ENCODE data around the gene VPREB1. TPM values are rescaled to one million over a fixed set of nuclear protein-coding genes. Genes with fewer than 3 reads are reported as not detected.

VPREB1 gene
- total RNA-seq, 1 experiment from 2014 or later, result not detected

GRCh38 chr22:22245256-22245909, 797 bp downstream of the VPREB1 start:
- Histone ChIP-seq H3K9me2 (ENCODE audit: insufficient read depth) (no peaks in the 10 kb centered on the region), H3K27me3 (ENCODE audit: insufficient read depth, low read depth) (no peaks in the 10 kb centered on the region), H4K20me1 (ENCODE audit: insufficient read depth) (no peaks in the 10 kb centered on the region), H3K9me3 (ENCODE audit: insufficient read depth, low read depth) (no peaks in the 10 kb centered on the region), H3F3A (ENCODE audit: insufficient read depth, low read depth) (no peaks in the 10 kb centered on the region), H3K27ac (no peak overlapping the region), H2AFZ (no peak overlapping the region), H3K79me2 (ENCODE audit: low read depth) (no peaks in the 10 kb centered on the region), H3K4me1 (replicated peaks; ENCODE audit: insufficient read depth) (no peaks in the 10 kb centered on the region), H3K4me2 (no peak overlapping the region), H3K36me3 (ENCODE audit: low read depth) (no peaks in the 10 kb centered on the region), H3K4me3 (no peak overlapping the region)
- TF ChIP-seq EZH2 (IDR thresholded peaks at IDR 0.05; ENCODE audit: low read depth), result no peak
- TF ChIP-seq CTCF (conservative IDR thresholded peaks at IDR 0.05), result no peak
- DNase-seq, result no peak
- CTCF ChIA-PET, result no interaction called here
- POLR2A ChIA-PET (ENCODE audit: unreplicated experiment), result no interaction called here
- no TSS peak for BruUV-seq (replicated peaks)
- intact Hi-C loops (cut with micrococcal nuclease; ENCODE audit: unreplicated experiment), result no loop called here

- intact Hi-C loops (cut with micrococcal nuclease; ENCODE audit: unreplicated experiment), result no loop called here
- H3K4me2 ChIP-seq, result no peak overlapping the region
- no peak overlapping the region for H3K4me3 ChIP-seq
- H3K9me2 ChIP-seq (ENCODE audit: insufficient read depth), result no peaks in the 10 kb centered on the region
- no peak for DNase-seq
- H3F3A ChIP-seq (ENCODE audit: insufficient read depth, low read depth), result no peaks in the 10 kb centered on the region
- no peak overlapping the region for H2AFZ ChIP-seq
- ChIA-PET POLR2A (ENCODE audit: unreplicated experiment) (no interaction called here), CTCF (no interaction called here)
- no peak overlapping the region for H3K27ac ChIP-seq
- TF ChIP-seq CTCF (conservative IDR thresholded peaks at IDR 0.05) (no peak), EZH2 (IDR thresholded peaks at IDR 0.05; ENCODE audit: low read depth) (no peak)
- no peaks in the 10 kb centered on the region for H4K20me1 ChIP-seq (ENCODE audit: insufficient read depth)
- no peaks in the 10 kb centered on the region for H3K79me2 ChIP-seq (ENCODE audit: low read depth)
- H3K27me3 ChIP-seq (ENCODE audit: insufficient read depth, low read depth), result no peaks in the 10 kb centered on the region
- no peaks in the 10 kb centered on the region for H3K9me3 ChIP-seq (ENCODE audit: insufficient read depth, low read depth)
- no TSS peak for BruUV-seq (replicated peaks)
- no peaks in the 10 kb centered on the region for H3K4me1 ChIP-seq (replicated peaks; ENCODE audit: insufficient read depth)
- H3K36me3 ChIP-seq (ENCODE audit: low read depth), result no peaks in the 10 kb centered on the region
Observed at GRCh38 chr22:22245935-22246525, 1.4 kb downstream of the VPREB1 start.

- ChIA-PET CTCF (no interaction called here), POLR2A (ENCODE audit: unreplicated experiment) (no interaction called here)
- Histone ChIP-seq H3K79me2 (ENCODE audit: low read depth) (no peaks in the 10 kb centered on the region), H3K4me2 (no peak overlapping the region), H3K27me3 (ENCODE audit: insufficient read depth, low read depth) (no peaks in the 10 kb centered on the region), H3K4me1 (replicated peaks; ENCODE audit: insufficient read depth) (no peaks in the 10 kb centered on the region), H3K9me2 (ENCODE audit: insufficient read depth) (no peaks in the 10 kb centered on the region), H3K27ac (no peak overlapping the region), H3F3A (ENCODE audit: insufficient read depth, low read depth) (no peaks in the 10 kb centered on the region), H2AFZ (no peak overlapping the region), H3K9me3 (ENCODE audit: insufficient read depth, low read depth) (no peaks in the 10 kb centered on the region), H4K20me1 (ENCODE audit: insufficient read depth) (no peaks in the 10 kb centered on the region), H3K4me3 (no peak overlapping the region), H3K36me3 (ENCODE audit: low read depth) (no peaks in the 10 kb centered on the region)
- no peak for DNase-seq
- intact Hi-C loops (cut with micrococcal nuclease; ENCODE audit: unreplicated experiment), result no loop called here
- no TSS peak for BruUV-seq (replicated peaks)
- TF ChIP-seq EZH2 (IDR thresholded peaks at IDR 0.05; ENCODE audit: low read depth) (no peak), CTCF (conservative IDR thresholded peaks at IDR 0.05) (no peak)
Observed at GRCh38 chr22:22246706-22247105, 2.1 kb downstream of the VPREB1 start.
